ENCODE measurements around the gene ZNF292.

- TF ChIP-seq SP1 (IDR thresholded peaks at IDR 0.05; ENCODE audit: low read depth, low read length) (no peak), POLR2AphosphoS5 (IDR thresholded peaks at IDR 0.05; ENCODE audit: low read length) (no peak), CTCF (IDR thresholded peaks at IDR 0.05 in 2 of 3, conservative IDR thresholded peaks at IDR 0.05 in 1 of 3; ENCODE audit: control insufficient read depth in 2 of 3, extremely low read depth in 1 of 3, insufficient read depth in 1 of 3, low read depth in 3 of 3, low read length in 3 of 3) (no peak), POLR2A (IDR thresholded peaks at IDR 0.05; ENCODE audit: low read depth, low read length) (no peak), YY1 (IDR thresholded peaks at IDR 0.05; ENCODE audit: low read depth, low read length) (no peak), NKRF (conservative IDR thresholded peaks at IDR 0.05) (no peak)
Measured at GRCh38 chr6:87251725-87252124, 96.4 kb downstream of the ZNF292 start.
